Spinal cord (tissue), 10 donors: ENCODE measurements around the gene TMEM221. TPM values are rescaled to one million over a fixed set of nuclear protein-coding genes. Genes with fewer than 3 reads are reported as not detected.

ENCODE experiments used
- DNase-seq, 6 donors: peaks; one replicate each; pipeline versions ENCODE4 v3.0.0 to v3.0.0-alpha.2; 2013 to 2015; ENCODE audit warnings: low spot score in 6 of 6, low read depth in 4 of 6
- H3K27ac ChIP-seq: one replicate; pipeline ENCODE4 v1.5.1; 2013; ENCODE audit warnings: low read depth, low read length, control low read depth
- H3K27me3 ChIP-seq: one replicate; pipeline ENCODE4 v1.6.1; 2013; ENCODE audit warnings: low read length; ENCODE audit not compliant: control insufficient read depth, insufficient read depth
- H3K36me3 ChIP-seq: one replicate; pipeline ENCODE4 v1.6.1; 2013; ENCODE audit warnings: low read length; ENCODE audit not compliant: control insufficient read depth, insufficient read depth
- H3K4me1 ChIP-seq: one replicate; pipeline ENCODE4 v1.6.1; 2013; ENCODE audit warnings: low read length; ENCODE audit not compliant: control insufficient read depth, insufficient read depth
- H3K4me3 ChIP-seq: one replicate; pipeline ENCODE4 v1.5.1; 2013; ENCODE audit warnings: low read depth, low read length, control low read depth
- H3K9me3 ChIP-seq: one replicate; pipeline ENCODE4 v1.6.1; 2013; ENCODE audit warnings: low read length; ENCODE audit not compliant: control insufficient read depth, insufficient read depth
- WGBS: methylation state at CpG from one replicate; pipeline ENCODE4 v1.1.5; 2013; ENCODE audit warnings: missing lambda C conversion rate; ENCODE audit not compliant: insufficient coverage; 5-methylcytosine and 5-hydroxymethylcytosine counted together
- polyA plus RNA-seq, 2 donors: library from polyadenylated mRNA; unstranded; fragments of 120-200 nt; gene quantifications; one replicate each; pipeline ENCODE4 v1.2.1, GENCODE V29; 2013; ENCODE audit not compliant: insufficient read length in 2 of 2
- total RNA-seq, 2 donors: library from RNA; depleted of rRNA in 1 of 2; stranded (reverse); fragments of 120-200 nt in 1 of 2; fragments of >200 nt in 1 of 2; gene quantifications; one replicate each; pipeline versions ENCODE4 v1.2.3 to v1.2.4, GENCODE V29; 2013 to 2014
- donor health status: healthy.

TMEM221 gene
- total and polyA plus RNA-seq, 4 donors: 2.1 to 4.2 (median 2.6) TPM

- H3K36me3 ChIP-seq: no peaks in the 10 kb centered on the region
- peaks cover 9% of the 10 kb centered on the region for H3K27me3 ChIP-seq
- 36% methylated on average over 5 of the region's 5 CpGs for WGBS
- no peak overlapping the region for H3K27ac ChIP-seq
- DNase-seq: no peak
- H3K9me3 ChIP-seq: no peaks in the 10 kb centered on the region
- peaks cover 10% of the 10 kb centered on the region for H3K4me1 ChIP-seq
- H3K4me3 ChIP-seq: peak overlapping the region; percentile 13
Measured at GRCh38 chr19:17447704-17448130, 751 bp downstream of the TMEM221 start.

- no peaks in the 10 kb centered on the region for H3K36me3 ChIP-seq
- 95% methylated on average over 1 of the region's 1 CpG for WGBS
- peaks cover 9% of the 10 kb centered on the region for H3K27me3 ChIP-seq
- H3K9me3 ChIP-seq: no peaks in the 10 kb centered on the region
- H3K4me3 ChIP-seq: no peak overlapping the region
- peaks cover 10% of the 10 kb centered on the region for H3K4me1 ChIP-seq
- no peak overlapping the region for H3K27ac ChIP-seq
- no peak for DNase-seq
Measured at GRCh38 chr19:17445526-17446165, 2.8 kb downstream of the TMEM221 start.

- H3K9me3 ChIP-seq: no peaks in the 10 kb centered on the region
- no peak overlapping the region for H3K4me3 ChIP-seq
- WGBS: 37% methylated on average over 6 of the region's 8 CpGs
- no peak overlapping the region for H3K27ac ChIP-seq
- no peaks in the 10 kb centered on the region for H3K27me3 ChIP-seq
- H3K36me3 ChIP-seq: peaks cover 6% of the 10 kb centered on the region
- DNase-seq: peak in 2 of 6 donors; percentile 14 to 46
- H3K4me1 ChIP-seq: no peaks in the 10 kb centered on the region
Measured at GRCh38 chr19:17441241-17442021, 7.0 kb downstream of the TMEM221 start.

GRCh38 chr19:17436874-17437267, 11.6 kb downstream of the TMEM221 start:
- Histone ChIP-seq H3K27me3 (no peaks in the 10 kb centered on the region), H3K4me1 (no peaks in the 10 kb centered on the region), H3K27ac (no peak overlapping the region), H3K9me3 (no peaks in the 10 kb centered on the region), H3K4me3 (no peak overlapping the region), H3K36me3 (peaks cover 21% of the 10 kb centered on the region)
- no peak for DNase-seq
- 56% methylated on average over 1 of the region's 7 CpGs for WGBS

GRCh38 chr19:17436094-17436873, 12.2 kb downstream of the TMEM221 start:
- DNase-seq: no peak
- 97% methylated on average over 23 of the region's 25 CpGs for WGBS
- Histone ChIP-seq H3K36me3 (peaks cover 21% of the 10 kb centered on the region), H3K27me3 (no peaks in the 10 kb centered on the region), H3K4me1 (no peaks in the 10 kb centered on the region), H3K4me3 (no peak overlapping the region), H3K9me3 (no peaks in the 10 kb centered on the region), H3K27ac (no peak overlapping the region)

- peaks cover 21% of the 10 kb centered on the region for H3K36me3 ChIP-seq
- H3K27ac ChIP-seq: no peak overlapping the region
- no peaks in the 10 kb centered on the region for H3K27me3 ChIP-seq
- DNase-seq: no peak
- H3K4me3 ChIP-seq: no peak overlapping the region
- H3K9me3 ChIP-seq: no peaks in the 10 kb centered on the region
- no peaks in the 10 kb centered on the region for H3K4me1 ChIP-seq
- 90% methylated on average over 5 of the region's 7 CpGs for whole genome bisulfite sequencing
Measured at GRCh38 chr19:17435218-17435617, 13.2 kb downstream of the TMEM221 start.

GRCh38 chr19:17431417-17431816, 17.1 kb downstream of the TMEM221 start:
- H3K4me1 ChIP-seq: peaks cover 6% of the 10 kb centered on the region
- H3K4me3 ChIP-seq: no peak overlapping the region
- DNase-seq: no peak
- H3K9me3 ChIP-seq: no peaks in the 10 kb centered on the region
- no peaks in the 10 kb centered on the region for H3K27me3 ChIP-seq
- 100% methylated on average over 3 of the region's 7 CpGs for WGBS
- no peak overlapping the region for H3K27ac ChIP-seq
- peaks cover 18% of the 10 kb centered on the region for H3K36me3 ChIP-seq

GRCh38 chr19:17429641-17430113, 18.8 kb downstream of the TMEM221 start:
- H3K27me3 ChIP-seq: no peaks in the 10 kb centered on the region
- H3K9me3 ChIP-seq: no peaks in the 10 kb centered on the region
- H3K4me3 ChIP-seq: no peak overlapping the region
- no peak for DNase-seq
- WGBS: 67% methylated on average over 15 of the region's 17 CpGs
- H3K36me3 ChIP-seq: peaks cover 9% of the 10 kb centered on the region
- H3K27ac ChIP-seq: no peak overlapping the region
- peaks cover 14% of the 10 kb centered on the region for H3K4me1 ChIP-seq

- Histone ChIP-seq H3K36me3 (peaks cover 26% of the 10 kb centered on the region), H3K27ac (no peak overlapping the region), H3K4me1 (peaks cover 25% of the 10 kb centered on the region), H3K4me3 (peak overlapping the region; percentile 27), H3K27me3 (no peaks in the 10 kb centered on the region), H3K9me3 (no peaks in the 10 kb centered on the region)
- WGBS: 9% methylated on average over 22 of the region's 27 CpGs
- peak in 3 of 6 donors; percentile 26 to 75 (median 73) for DNase-seq
Measured at GRCh38 chr19:17424743-17425365, 23.6 kb downstream of the TMEM221 start.
